PC-3 (cell line): ENCODE data around the gene MFN2. TPM values are rescaled to one million over a fixed set of nuclear protein-coding genes. Genes with fewer than 3 reads are reported as not detected.

Experiments
- ATAC-seq: fragments of 200-7000 bp; cut with Tn5 transposase; 2 replicates; pipeline ENCODE4 v1.9.1; 2020; ENCODE audit warnings: mild to moderate bottlenecking, moderate library complexity
- BruUV-seq: library from RNA; stranded (reverse); fragments of 400-500 nt; replicated peaks from 2 replicates; lab custom pipeline; 2021; lab: Mats Ljungman, UMichigan
- CTCF ChIA-PET: fragments of 300-600 bp; sonication (Branson Sonifier 250); formaldehyde crosslinking; loops from one replicate; lab custom pipeline; 2022; ENCODE audit warnings: antibody characterized with exemption; lab: Charles Lee
- POLR2A ChIA-PET: fragments of 300-600 bp; sonication (Branson Sonifier 250); formaldehyde crosslinking; loops from one replicate; lab custom pipeline; 2022; ENCODE audit warnings: antibody characterized with exemption; ENCODE audit not compliant: unreplicated experiment; lab: Charles Lee
- DNase-seq: peaks from one replicate; pipeline ENCODE4 v3.0.0-alpha.2; 2015
- H2AFZ ChIP-seq: fragments of 300-600 bp; sonication (generic); 2 replicates; pipeline ENCODE4 v1.6.0; 2016; ENCODE audit warnings: antibody characterized with exemption, low read length
- H3F3A ChIP-seq: fragments of 300-600 bp; sonication (generic); one replicate; pipeline ENCODE4 v1.6.0; 2017; ENCODE audit warnings: antibody characterized with exemption, low read length, control low read depth, mild to moderate bottlenecking; ENCODE audit not compliant: unreplicated experiment
- H3K27ac ChIP-seq: fragments of 300-600 bp; sonication (generic); 2 replicates; pipeline ENCODE4 v1.5.1; 2016; ENCODE audit warnings: mild to moderate bottlenecking, low read length
- H3K27me3 ChIP-seq: fragments of 300-600 bp; sonication (generic); 2 replicates; pipeline ENCODE4 v1.6.1; 2016; ENCODE audit warnings: low read length, mixed read lengths
- H3K36me3 ChIP-seq: fragments of 300-600 bp; sonication (generic); 2 replicates; pipeline ENCODE4 v1.6.1; 2016; ENCODE audit warnings: low read depth, mixed run types, low read length, mixed read lengths
- H3K4me1 ChIP-seq: fragments of 300-600 bp; sonication (generic); 2 replicates; pipeline ENCODE4 v1.5.1; 2016; ENCODE audit warnings: low read length; ENCODE audit not compliant: insufficient read depth
- H3K4me2 ChIP-seq: fragments of 300-600 bp; sonication (generic); 2 replicates; pipeline ENCODE4 v1.6.0; 2016; ENCODE audit warnings: low read length
- H3K4me3 ChIP-seq: fragments of 300-600 bp; sonication (generic); 2 replicates; pipeline ENCODE4 v1.5.1; 2016; ENCODE audit warnings: mild to moderate bottlenecking, low read length, mixed read lengths
- H3K79me2 ChIP-seq: fragments of 300-600 bp; sonication (generic); 2 replicates; pipeline ENCODE4 v1.6.1; 2017; ENCODE audit warnings: low read length, mixed read lengths
- H3K9ac ChIP-seq: fragments of 300-600 bp; sonication (generic); 2 replicates; pipeline ENCODE4 v1.6.0; 2016; ENCODE audit warnings: mild to moderate bottlenecking, low read length
- H3K9me2 ChIP-seq: fragments of 300-600 bp; sonication (generic); replicated peaks from 2 replicates; pipeline ENCODE4 v1.6.1; 2016; ENCODE audit warnings: mixed run types, low read length, mixed read lengths
- H3K9me3 ChIP-seq: fragments of 300-600 bp; sonication (generic); 2 replicates; pipeline ENCODE4 v1.6.1; 2016; ENCODE audit warnings: low read length, mixed read lengths
- H4K20me1 ChIP-seq: fragments of 300-600 bp; sonication (generic); 2 replicates; pipeline ENCODE4 v1.6.1; 2016; ENCODE audit warnings: low read length, mixed read lengths
- CTCF ChIP-seq: fragments of 300-600 bp; sonication (generic); conservative IDR thresholded peaks from 2 replicates; pipeline ENCODE4 v1.5.1; 2017; ENCODE audit warnings: antibody characterized with exemption, low read depth, mild to moderate bottlenecking, low read length
- EZH2 ChIP-seq: fragments of 300-600 bp; sonication (generic); IDR thresholded peaks from one replicate; pipeline ENCODE4 v1.6.1; 2017; ENCODE audit warnings: antibody characterized with exemption, mild to moderate bottlenecking, low read length; ENCODE audit not compliant: unreplicated experiment
- EZH2phosphoT487 ChIP-seq: fragments of 300-600 bp; sonication (generic); IDR thresholded peaks from 2 replicates; pipeline ENCODE4 v1.6.1; 2018; ENCODE audit warnings: mild to moderate bottlenecking, antibody characterized with exemption, low read length, borderline replicate concordance
- intact Hi-C: fragments of 100-400 bp; cut with micrococcal nuclease; formaldehyde crosslinking; loops from 2 replicates; pipeline ENCODE4 v1.9.0; 2023
- total RNA-seq: library from RNA; depleted of rRNA; stranded (reverse); fragments of >200 nt; gene quantifications from 2 replicates; pipeline ENCODE4 v1.2.3, GENCODE V29; 2014

Gene MFN2
- total RNA-seq, 1 experiment from 2014 or later: 97.8 TPM

- no TSS peak for BruUV-seq
- Histone ChIP-seq H3K9me2 (no peaks in the 10 kb centered on the region), H2AFZ (no peak overlapping the region), H3K4me2 (no peak overlapping the region), H3K9ac (no peak overlapping the region), H3K27me3 (no peaks in the 10 kb centered on the region), H3K4me1 (peaks cover 14% of the 10 kb centered on the region), H3K79me2 (no peaks in the 10 kb centered on the region), H3F3A (no peaks in the 10 kb centered on the region), H3K36me3 (no peaks in the 10 kb centered on the region), H3K9me3 (no peaks in the 10 kb centered on the region), H4K20me1 (no peaks in the 10 kb centered on the region), H3K27ac (no peak overlapping the region), H3K4me3 (no peak overlapping the region)
- intact Hi-C loops: no loop called here
- TF ChIP-seq CTCF (no peak), EZH2 (no peak), EZH2phosphoT487 (no peak)
- ChIA-PET POLR2A (interaction anchor here (0.6 kb wide), 1 partner anchor 11 kb away, joined by 3 read pairs; no protein-coding TSS in a partner anchor), CTCF (no interaction called here)
- no peak for DNase-seq
- ATAC-seq: no peak
These were observed 75.0 kb downstream of the MFN2 start for GRCh38 chr1:12055259-12055658.

GRCh38 chr1:12056331-12056841 is 76.1 kb downstream of the MFN2 start:
- Histone ChIP-seq H2AFZ (no peak overlapping the region), H3K4me2 (no peak overlapping the region), H3K79me2 (no peaks in the 10 kb centered on the region), H3K9me3 (no peaks in the 10 kb centered on the region), H3K27ac (no peak overlapping the region), H3K4me1 (peaks cover 14% of the 10 kb centered on the region), H3K9me2 (no peaks in the 10 kb centered on the region), H3K36me3 (no peaks in the 10 kb centered on the region), H3F3A (no peaks in the 10 kb centered on the region), H3K4me3 (no peak overlapping the region), H4K20me1 (no peaks in the 10 kb centered on the region), H3K27me3 (no peaks in the 10 kb centered on the region), H3K9ac (no peak overlapping the region)
- no TSS peak for BruUV-seq
- TF ChIP-seq CTCF (no peak), EZH2 (no peak), EZH2phosphoT487 (no peak)
- intact Hi-C loops: no loop called here
- DNase-seq (peak; percentile 61), ATAC-seq (peak; percentile 48)
- ChIA-PET POLR2A (no interaction called here), CTCF (no interaction called here)

DNA sequence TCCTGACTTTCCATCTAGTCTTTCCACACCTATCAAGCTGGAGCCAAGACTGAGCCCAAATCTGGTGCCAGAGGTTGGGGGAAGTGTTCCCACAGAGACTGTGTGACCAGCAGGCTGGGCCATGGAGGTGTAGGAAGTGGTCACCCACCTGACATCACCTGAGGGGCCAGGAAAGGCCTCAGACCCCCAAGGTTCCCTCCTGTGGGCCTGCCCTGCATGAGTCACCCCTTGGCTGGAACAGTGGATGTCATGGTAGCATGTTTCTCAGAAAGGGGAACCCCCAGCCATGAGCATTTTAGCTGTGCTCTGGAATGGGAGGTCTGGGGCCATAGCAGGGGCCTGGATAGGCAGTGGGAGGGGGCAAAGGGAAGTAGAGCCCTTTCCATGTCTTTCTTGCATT is 77.1 kb downstream of the MFN2 start:
- H3K4me2 ChIP-seq: no peak overlapping the region
- no peak for ATAC-seq
- H3K4me3 ChIP-seq: no peak overlapping the region
- BruUV-seq: no TSS peak
- DNase-seq: no peak
- no peaks in the 10 kb centered on the region for H3K36me3 ChIP-seq
- H2AFZ ChIP-seq: no peak overlapping the region
- H3K27me3 ChIP-seq: no peaks in the 10 kb centered on the region
- H4K20me1 ChIP-seq: no peaks in the 10 kb centered on the region
- no peak overlapping the region for H3K27ac ChIP-seq
- no peaks in the 10 kb centered on the region for H3F3A ChIP-seq
- no peak overlapping the region for H3K9ac ChIP-seq
- peaks cover 5% of the 10 kb centered on the region for H3K4me1 ChIP-seq
- no peak for TF ChIP-seq CTCF
- TF ChIP-seq EZH2phosphoT487: no peak
- no peak for TF ChIP-seq EZH2
- POLR2A ChIA-PET: interaction anchor here (0.6 kb wide), 1 partner anchor 147 kb away, joined by 3 read pairs; no protein-coding TSS in a partner anchor
- intact Hi-C loops: no loop called here
- no peaks in the 10 kb centered on the region for H3K79me2 ChIP-seq
- CTCF ChIA-PET: no interaction called here
- no peaks in the 10 kb centered on the region for H3K9me2 ChIP-seq
- H3K9me3 ChIP-seq: no peaks in the 10 kb centered on the region
